Measurements from ENCODE around the gene FUT8.

DNA sequence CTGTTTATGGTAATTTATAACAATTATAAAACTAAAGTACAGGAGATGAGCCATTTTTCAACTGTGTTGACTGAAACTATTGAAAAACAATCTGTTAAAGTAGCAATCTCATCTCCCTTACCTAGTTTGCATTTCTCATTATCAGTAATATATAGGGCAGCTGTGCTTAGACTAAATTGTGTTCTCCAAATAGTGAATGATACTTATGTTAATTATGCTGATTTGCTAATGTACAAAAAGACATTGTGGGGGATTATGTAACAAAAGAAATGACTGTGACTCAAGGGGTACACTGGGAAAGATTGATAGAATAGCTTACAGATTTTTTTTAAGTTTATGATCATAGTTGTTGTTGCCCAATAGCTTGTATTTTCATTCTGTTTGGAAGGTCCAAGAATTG is 207.7 kb downstream of the FUT8 start:
- TF ChIP-seq, protein P1, sequence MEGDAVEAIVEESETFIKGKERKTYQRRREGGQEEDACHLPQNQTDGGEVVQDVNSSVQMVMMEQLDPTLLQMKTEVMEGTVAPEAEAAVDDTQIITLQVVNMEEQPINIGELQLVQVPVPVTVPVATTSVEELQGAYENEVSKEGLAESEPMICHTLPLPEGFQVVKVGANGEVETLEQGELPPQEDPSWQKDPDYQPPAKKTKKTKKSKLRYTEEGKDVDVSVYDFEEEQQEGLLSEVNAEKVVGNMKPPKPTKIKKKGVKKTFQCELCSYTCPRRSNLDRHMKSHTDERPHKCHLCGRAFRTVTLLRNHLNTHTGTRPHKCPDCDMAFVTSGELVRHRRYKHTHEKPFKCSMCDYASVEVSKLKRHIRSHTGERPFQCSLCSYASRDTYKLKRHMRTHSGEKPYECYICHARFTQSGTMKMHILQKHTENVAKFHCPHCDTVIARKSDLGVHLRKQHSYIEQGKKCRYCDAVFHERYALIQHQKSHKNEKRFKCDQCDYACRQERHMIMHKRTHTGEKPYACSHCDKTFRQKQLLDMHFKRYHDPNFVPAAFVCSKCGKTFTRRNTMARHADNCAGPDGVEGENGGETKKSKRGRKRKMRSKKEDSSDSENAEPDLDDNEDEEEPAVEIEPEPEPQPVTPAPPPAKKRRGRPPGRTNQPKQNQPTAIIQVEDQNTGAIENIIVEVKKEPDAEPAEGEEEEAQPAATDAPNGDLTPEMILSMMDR (IDR thresholded peaks at IDR 0.05; ENCODE audit: borderline replicate concordance, extremely low read depth, low read length, poor library complexity, severe bottlenecking), result no peak
- TF ChIP-seq EZH2 (IDR thresholded peaks at IDR 0.05; ENCODE audit: borderline replicate concordance, low read depth, low read length, severe bottlenecking), result no peak

All from DND-41 (cell line).